GM18517 (cell line): ENCODE results near the gene GLIS2.
"Not testable (repeated sequence)": the region's sequence is repeated elsewhere in the genome, so short reads cannot be mapped to it uniquely, and the experiment has no call there.

Experiments used
- ATAC-seq: cut with Tn5 transposase; IDR thresholded peaks from one replicate; pipeline ENCODE4 v1.9.1; 2021; ENCODE audit warnings: mild to moderate bottlenecking, moderate library complexity; ENCODE audit not compliant: unreplicated experiment

Gene GLIS2

GRCh38 chr16:4333714-4334113 is 17.8 kb downstream of the GLIS2 start:
- ATAC-seq = not testable (repeated sequence)

DNA sequence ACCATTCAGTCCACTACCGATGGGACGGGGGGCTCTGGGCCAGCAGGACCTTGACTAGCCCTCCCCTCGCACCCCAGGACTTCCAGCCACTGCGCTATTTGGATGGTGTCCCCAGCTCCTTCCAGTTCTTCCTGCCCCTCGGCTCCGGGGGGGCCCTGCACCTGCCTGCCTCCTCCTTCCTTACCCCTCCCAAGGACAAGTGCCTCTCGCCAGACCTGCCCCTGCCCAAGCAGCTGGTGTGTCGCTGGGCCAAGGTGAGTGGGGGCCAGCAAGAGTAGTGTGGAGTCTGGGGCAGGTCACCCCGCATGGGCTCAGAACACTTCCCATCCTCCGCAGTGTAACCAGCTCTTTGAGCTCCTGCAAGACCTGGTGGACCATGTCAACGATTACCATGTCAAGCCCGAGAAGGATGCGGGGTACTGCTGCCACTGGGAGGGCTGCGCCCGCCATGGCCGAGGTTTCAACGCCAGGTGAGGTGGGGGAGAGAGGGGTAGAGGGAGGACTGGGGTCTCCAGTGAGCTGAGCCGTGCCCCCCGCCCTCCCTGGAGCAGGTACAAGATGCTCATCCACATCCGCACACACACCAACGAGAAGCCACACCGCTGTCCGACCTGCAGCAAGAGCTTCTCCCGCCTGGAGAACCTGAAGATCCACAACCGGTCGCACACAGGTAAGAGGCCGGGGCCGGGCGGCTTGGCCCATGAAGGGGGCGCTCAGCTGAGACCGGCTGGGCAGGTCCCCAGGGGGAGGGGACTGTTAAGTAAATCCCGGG is 19.0 kb downstream of the GLIS2 start:
- ATAC-seq = no peak

GRCh38 chr16:4336701-4337539 is 21.1 kb downstream of the GLIS2 start:
- ATAC-seq = no peak

GRCh38 chr16:4337540-4338088 is 21.7 kb downstream of the GLIS2 start:
- ATAC-seq = no peak

- no peak for ATAC-seq
Measured at GRCh38 chr16:4338125-4338582, 22.3 kb downstream of the GLIS2 start.

DNA sequence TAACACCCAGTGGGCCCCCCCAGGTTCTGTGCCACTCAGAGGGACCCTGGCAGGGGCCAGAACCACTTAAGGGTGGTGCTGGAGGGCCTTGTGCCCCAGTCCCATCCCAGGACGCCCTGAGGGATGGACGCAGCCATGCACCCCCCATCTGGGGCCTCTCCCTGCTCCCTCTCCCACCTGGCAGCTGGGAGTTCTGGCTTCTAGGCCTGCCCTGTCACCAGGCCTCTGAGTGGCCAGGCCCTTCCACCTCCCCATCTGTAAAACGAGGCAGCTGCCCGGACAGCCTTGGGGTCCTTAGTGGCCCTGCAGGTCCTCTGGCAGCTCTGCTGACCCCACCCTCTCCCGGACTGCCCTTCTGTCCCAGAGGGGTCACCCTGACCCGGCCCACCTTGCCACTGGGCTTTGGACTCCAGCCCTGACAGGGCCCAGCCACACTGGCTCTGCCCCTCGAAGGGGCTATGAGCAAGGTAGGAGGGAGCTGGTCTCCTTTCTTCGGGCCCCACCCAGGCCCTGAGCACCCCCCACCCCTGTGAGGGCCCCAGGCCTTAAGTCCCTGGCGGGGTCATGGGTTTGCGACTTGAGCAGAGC is 22.9 kb downstream of the GLIS2 start:
- no peak for ATAC-seq

DNA sequence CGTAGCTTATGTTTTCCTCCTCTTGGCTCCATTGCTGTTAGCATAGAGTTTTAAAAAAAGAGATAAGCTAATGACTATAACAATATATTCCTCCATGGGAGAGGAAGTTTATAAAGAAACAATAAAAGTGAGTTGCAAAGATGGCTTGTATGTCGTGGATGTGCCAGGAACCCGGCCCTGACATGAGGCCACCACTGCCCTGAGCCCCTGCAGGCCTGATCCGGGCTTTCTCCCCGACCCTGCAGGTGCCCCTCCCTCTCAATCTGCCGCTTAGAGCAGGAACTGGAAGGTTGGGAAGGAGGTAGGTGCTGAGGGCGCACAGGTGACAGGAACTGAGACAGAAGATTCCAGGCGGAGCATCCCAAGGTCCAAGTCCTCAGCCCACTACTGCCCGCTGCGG is 23.6 kb downstream of the GLIS2 start:
- ATAC-seq = no peak

GRCh38 chr16:4339909-4340308 is 24.0 kb downstream of the GLIS2 start:
- ATAC-seq = no peak

- no peak for ATAC-seq
Measured at GRCh38 chr16:4340443-4340842, 24.6 kb downstream of the GLIS2 start.

- no peak for ATAC-seq
Measured at GRCh38 chr16:4341250-4341649, 25.4 kb downstream of the GLIS2 start.

DNA sequence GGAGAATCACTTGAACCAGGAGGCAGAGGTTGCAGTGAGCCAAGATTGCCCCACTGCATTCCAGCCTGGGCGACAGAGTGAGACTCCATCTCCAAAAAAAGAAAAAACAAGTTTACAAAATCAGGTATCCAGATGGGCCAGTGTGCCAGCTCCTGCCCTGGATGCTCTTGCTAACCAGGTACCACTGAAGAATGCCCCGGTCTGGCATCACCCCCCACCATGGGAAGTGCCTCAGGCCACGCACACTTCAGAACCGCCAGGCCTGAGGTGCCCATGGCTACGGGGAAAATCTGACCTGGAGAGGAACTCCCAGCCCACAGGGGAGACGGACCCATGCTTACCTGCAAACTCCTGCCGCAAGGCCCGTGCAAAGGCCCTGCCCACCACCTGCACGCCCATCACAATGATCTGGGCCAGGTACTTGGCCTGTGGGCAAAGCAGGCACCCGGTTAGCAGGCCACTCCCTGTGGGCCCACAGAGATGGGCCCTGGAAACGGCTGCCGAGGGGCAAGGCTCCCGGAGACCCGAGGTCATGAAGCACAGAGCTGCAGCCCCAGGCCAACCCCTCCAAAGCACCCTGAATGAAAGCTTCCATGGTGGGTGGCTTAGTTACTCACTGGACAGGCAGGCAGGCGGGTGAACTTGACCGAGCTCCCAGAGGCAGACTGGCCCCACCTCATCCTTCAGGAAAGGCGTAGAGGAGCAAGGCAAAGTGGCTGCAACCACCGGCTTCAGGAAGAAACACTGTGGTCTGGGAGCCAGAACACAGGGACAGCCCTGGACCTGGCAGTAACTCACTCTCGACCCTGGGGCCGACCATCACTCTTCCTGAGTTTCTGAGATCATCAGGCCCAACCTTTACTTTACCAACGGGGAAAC is 27.2 kb downstream of the GLIS2 start:
- ATAC-seq = no peak

DNA sequence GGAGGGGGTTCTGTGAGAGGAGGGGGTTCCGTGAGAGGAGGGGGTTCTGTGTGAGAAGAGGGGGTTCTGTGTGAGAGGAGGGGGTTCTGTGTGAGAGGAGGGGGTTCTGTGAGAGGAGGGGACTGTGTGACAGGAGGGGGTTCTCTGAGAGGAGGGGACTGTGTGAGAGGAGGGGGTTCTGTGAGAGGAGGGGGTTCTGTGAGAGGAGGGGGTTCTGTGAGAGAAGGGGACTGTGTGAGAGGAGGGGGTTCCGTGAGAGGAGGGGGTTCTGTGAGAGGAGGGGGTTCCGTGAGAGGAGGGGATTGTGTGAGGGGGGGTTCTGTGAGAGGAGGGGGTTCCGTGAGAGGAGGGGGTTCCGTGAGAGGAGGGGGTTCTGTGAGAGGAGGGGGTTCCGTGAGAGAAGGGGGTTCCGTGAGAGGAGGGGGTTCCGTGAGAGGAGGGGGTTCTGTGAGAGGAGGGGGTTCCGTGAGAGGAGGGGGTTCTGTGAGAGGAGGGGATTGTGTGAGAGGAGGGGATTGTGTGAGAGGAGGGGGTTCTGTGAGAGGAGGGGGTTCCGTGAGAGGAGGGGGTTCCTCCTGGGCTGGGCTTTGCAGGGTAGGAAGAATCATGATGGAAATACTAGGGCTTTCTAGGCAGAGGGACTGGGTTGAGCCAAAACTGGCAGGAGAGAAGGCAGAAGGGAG is 28.6 kb downstream of the GLIS2 start:
- ATAC-seq = not testable (repeated sequence)

- ATAC-seq = no peak
Measured at GRCh38 chr16:4344983-4345835, 29.3 kb downstream of the GLIS2 start.

DNA sequence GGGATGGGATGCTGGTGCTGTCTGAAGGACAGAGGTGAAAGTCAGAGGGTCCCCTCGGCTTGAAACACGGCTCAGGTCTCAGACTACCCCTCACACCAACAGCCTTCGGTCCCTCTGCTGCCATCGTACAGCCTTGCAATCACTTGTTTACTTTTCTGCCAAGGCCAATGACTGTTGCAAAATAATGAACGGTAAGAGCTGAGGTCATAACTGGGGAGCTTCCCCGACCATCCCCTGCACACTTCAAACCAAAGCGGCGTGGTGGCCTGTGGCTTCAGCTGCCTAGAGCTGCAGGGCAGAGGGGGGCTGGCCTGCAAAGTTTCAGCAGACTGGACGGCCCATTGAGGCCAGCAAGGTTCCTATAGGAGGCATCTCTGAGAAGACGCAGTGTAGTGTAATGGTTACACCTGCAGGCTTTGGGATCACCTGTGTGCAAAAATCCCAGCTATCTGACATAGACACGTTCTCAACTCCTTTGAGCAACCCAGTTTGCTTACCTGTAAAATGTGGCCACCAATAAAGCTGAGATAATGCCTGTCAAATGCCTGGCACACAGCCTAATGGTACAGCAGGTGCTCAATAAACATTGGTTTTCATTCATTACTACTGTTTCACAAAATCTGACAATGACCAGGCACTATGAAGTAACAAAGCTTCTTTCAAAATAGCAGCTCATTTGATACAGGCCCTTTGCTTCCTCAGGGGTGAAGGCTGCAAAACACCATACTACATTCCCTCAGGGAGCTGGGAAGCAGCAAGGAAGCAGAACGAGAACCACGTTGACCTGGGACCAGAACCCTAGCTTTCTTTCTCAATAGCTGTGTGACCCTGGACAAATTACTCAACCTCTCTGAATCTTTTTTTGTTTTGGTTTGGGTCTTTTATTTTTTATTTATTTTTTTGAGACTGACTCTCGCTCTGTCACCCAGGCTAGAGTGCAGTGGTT is 30.2 kb downstream of the GLIS2 start:
- ATAC-seq = no peak

GRCh38 chr16:4347010-4347409 is 31.1 kb downstream of the GLIS2 start:
- ATAC-seq = no peak

DNA sequence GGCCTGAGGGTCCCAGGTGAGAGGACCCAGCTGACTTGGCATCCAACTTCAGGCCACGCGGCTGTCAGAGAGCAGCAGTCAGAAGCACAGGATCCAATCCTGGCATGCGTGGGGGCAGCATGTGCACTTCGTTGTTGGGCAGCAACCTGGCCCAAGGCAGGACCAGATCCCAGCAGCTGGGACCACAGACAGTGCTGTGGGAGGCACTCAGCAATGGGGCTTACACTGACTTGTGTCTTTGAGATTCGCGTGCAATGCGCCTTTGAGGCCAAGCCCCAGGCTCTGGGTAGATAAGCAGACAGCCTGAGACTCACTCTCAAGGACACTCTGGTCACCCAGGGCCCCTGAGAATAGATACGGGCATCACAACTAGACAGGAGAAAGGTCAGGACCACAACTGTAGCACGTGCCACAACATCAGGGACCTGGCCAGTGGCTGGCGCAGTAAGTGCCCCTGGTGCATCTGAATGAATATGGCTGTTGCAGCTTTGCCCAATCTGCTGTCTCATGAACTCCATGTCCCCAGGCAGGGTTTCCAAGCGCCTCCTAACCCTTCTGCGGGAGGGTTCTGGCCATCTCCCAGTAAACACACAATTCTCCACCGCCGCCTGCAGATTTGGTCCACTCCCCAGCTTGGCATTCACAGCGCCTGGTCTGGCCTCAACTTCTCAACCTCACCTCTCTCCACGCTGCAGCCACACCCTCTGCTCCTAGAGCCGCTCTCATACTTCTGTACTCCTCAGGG is 32.1 kb downstream of the GLIS2 start:
- no peak for ATAC-seq

GRCh38 chr16:4349332-4349731 is 33.5 kb downstream of the GLIS2 start:
- no peak for ATAC-seq
